HCT116 (cell line): Measurements from ENCODE around the gene RHOH. TPM values are rescaled to one million over a fixed set of nuclear protein-coding genes. Genes with fewer than 3 reads are reported as not detected.
A peak's percentile ranks its signal among the peaks of the same experiment; 100 is the strongest.

Experiments
- ATAC-seq: fragments of 200-7000 bp; cut with Tn5 transposase; 2 replicates; pipeline ENCODE4 v1.9.1; 2020; ENCODE audit warnings: mild to moderate bottlenecking, moderate library complexity
- BruUV-seq: library from RNA; stranded (reverse); fragments of 400-500 nt; replicated peaks from 2 replicates; lab custom pipeline; 2021; lab: Mats Ljungman, UMichigan
- CTCF ChIA-PET: fragments of 300-600 bp; sonication (Branson Sonifier 250); formaldehyde crosslinking; loops from one replicate; lab custom pipeline; 2021; ENCODE audit warnings: antibody characterized with exemption; lab: Charles Lee
- POLR2A ChIA-PET: fragments of 300-600, 350-600 bp; sonication (Branson Sonifier 250); formaldehyde crosslinking; loops from one replicate; lab custom pipeline; 2021; ENCODE audit warnings: antibody characterized with exemption; lab: Charles Lee
- RAD21 ChIA-PET, 2 experiments: fragments of 300-600 bp; sonication (Branson Sonifier 250); formaldehyde crosslinking; loops; one replicate each; lab custom pipeline; 2023; ENCODE audit warnings: low total read pairs in 2 of 2; ENCODE audit not compliant: uncharacterized antibody in 2 of 2, unreplicated experiment in 2 of 2, low non-redundant PET in 1 of 2; lab: Charles Lee
- DNase-seq: peaks from one replicate; pipeline ENCODE4 v3.0.0-alpha.2; 2010; ENCODE audit warnings: low read depth, low spot score
- H2AFZ ChIP-seq: fragments of 200-600 bp; shearing (Covaris generic), sonication (generic); 2 replicates; pipeline ENCODE4 v1.6.1; 2017; ENCODE audit warnings: low read depth, mixed run types, mixed read lengths, antibody characterized with exemption, low read length; ENCODE audit not compliant: poor library complexity, severe bottlenecking
- H3K27ac ChIP-seq: 2 replicates; pipeline ENCODE4 v1.5.1; 2012; ENCODE audit warnings: low read depth, low read length
- H3K27me3 ChIP-seq: fragments of 200-600 bp; sonication (generic); 2 replicates; pipeline ENCODE4 v1.6.1; 2016; ENCODE audit warnings: mixed run types, low read length, mixed read lengths; ENCODE audit not compliant: insufficient read depth
- H3K36me3 ChIP-seq, 2 experiments: fragments of 200-500 bp in 1 of 2; fragments of 200-600 bp in 1 of 2; sonication (Bioruptor generic) in 1 of 2; sonication (generic) in 1 of 2; 2 replicates each; pipeline versions ENCODE4 v1.5.1 to v1.6.1; 2014 to 2016; ENCODE audit warnings: low read length in 2 of 2, inconsistent platforms in 1 of 2, mixed read lengths in 1 of 2, mixed run types in 1 of 2; ENCODE audit not compliant: insufficient read depth in 2 of 2, control insufficient read depth in 1 of 2
- H3K4me1 ChIP-seq, 2 experiments: fragments of 200-600 bp in 1 of 2; sonication (generic) in 1 of 2; 2 replicates each; pipeline versions ENCODE4 v1.5.1 to v1.6.1; 2012 to 2017; ENCODE audit warnings: low read length in 2 of 2, inconsistent platforms in 1 of 2, mild to moderate bottlenecking in 1 of 2, mixed read lengths in 1 of 2, mixed run types in 1 of 2, moderate library complexity in 1 of 2; ENCODE audit not compliant: insufficient read depth in 2 of 2, control insufficient read depth in 1 of 2
- H3K4me2 ChIP-seq: fragments of 200-600 bp; sonication (generic); 2 replicates; pipeline ENCODE4 v1.6.1; 2017; ENCODE audit warnings: mixed run types, low read length, mixed read lengths
- H3K4me3 ChIP-seq, 2 experiments: fragments of 200-600 bp in 1 of 2; sonication (generic) in 1 of 2; replicated peaks in 1 of 2; 2 replicates each; pipeline ENCODE4 v1.5.1; 2011 to 2016; ENCODE audit warnings: low read length in 2 of 2, control low read depth in 1 of 2, low read depth in 1 of 2, mild to moderate bottlenecking in 1 of 2, mixed read lengths in 1 of 2, mixed run types in 1 of 2
- H3K79me2 ChIP-seq: fragments of 200-600 bp; sonication (generic); 2 replicates; pipeline ENCODE4 v1.6.1; 2017; ENCODE audit warnings: mild to moderate bottlenecking, mixed run types, low read length, moderate library complexity, mixed read lengths; ENCODE audit not compliant: insufficient read depth
- H3K9ac ChIP-seq: fragments of 200-600 bp; sonication (generic); 2 replicates; pipeline ENCODE4 v1.6.1; 2016; ENCODE audit warnings: low read length, mixed read lengths
- H3K9me2 ChIP-seq: fragments of 200-600 bp; sonication (generic), shearing (Covaris generic); 2 replicates; pipeline ENCODE4 v1.6.1; 2017; ENCODE audit warnings: mixed run types, mild to moderate bottlenecking, moderate library complexity; ENCODE audit not compliant: insufficient read depth
- H3K9me3 ChIP-seq, 2 experiments: fragments of 200-500 bp in 1 of 2; fragments of 200-600 bp in 1 of 2; sonication (Bioruptor generic) in 1 of 2; sonication (generic) in 1 of 2; 2 replicates each; pipeline ENCODE4 v1.6.1; 2014 to 2017; ENCODE audit warnings: low read length in 2 of 2, mixed read lengths in 2 of 2, inconsistent platforms in 1 of 2, low read depth in 1 of 2, mild to moderate bottlenecking in 1 of 2, mixed run types in 1 of 2, moderate library complexity in 1 of 2; ENCODE audit not compliant: control insufficient read depth in 1 of 2, insufficient read depth in 1 of 2
- H4K20me1 ChIP-seq: fragments of 200-600 bp; sonication (generic), shearing (Covaris generic); 2 replicates; pipeline ENCODE4 v1.6.1; 2017; ENCODE audit warnings: mixed run types, mild to moderate bottlenecking, moderate library complexity; ENCODE audit not compliant: insufficient read depth
- CBX3 ChIP-seq: IDR thresholded peaks from 2 replicates; pipeline ENCODE4 v1.6.1; 2012; ENCODE audit warnings: low read depth
- ELF1 ChIP-seq: IDR thresholded peaks from 2 replicates; pipeline ENCODE4 v1.6.1; 2012; ENCODE audit warnings: low read depth, borderline replicate concordance
- EZH2 ChIP-seq: fragments of 200-600 bp; sonication (generic); IDR thresholded peaks from 2 replicates; pipeline ENCODE4 v1.6.1; 2017; ENCODE audit warnings: antibody characterized with exemption, mixed run types
- EZH2phosphoT487 ChIP-seq: fragments of 200-600 bp; IDR thresholded peaks from 2 replicates; pipeline ENCODE4 v1.6.1; 2018; ENCODE audit warnings: antibody characterized with exemption, borderline replicate concordance
- FOSL1 ChIP-seq: IDR thresholded peaks from 2 replicates; pipeline ENCODE4 v1.6.1; 2012; ENCODE audit warnings: low read depth
- JUND ChIP-seq: IDR thresholded peaks from 2 replicates; pipeline ENCODE4 v1.6.1; 2012
- POLR2A ChIP-seq: IDR thresholded peaks from 2 replicates; pipeline ENCODE4 v1.7.0; 2011; ENCODE audit warnings: borderline replicate concordance; ENCODE audit not compliant: insufficient read depth, insufficient read length; ENCODE audit errors: extremely low read depth
- POLR2AphosphoS5 ChIP-seq: IDR thresholded peaks from 2 replicates; pipeline ENCODE4 v1.6.1; 2011; ENCODE audit warnings: mild to moderate bottlenecking, low read depth, low read length, moderate library complexity
- REST ChIP-seq: IDR thresholded peaks from 2 replicates; pipeline ENCODE4 v1.6.1; 2012; ENCODE audit warnings: low read depth
- SRF ChIP-seq: IDR thresholded peaks from 2 replicates; pipeline ENCODE4 v1.6.1; 2012; ENCODE audit warnings: low read depth
- ZBTB33 ChIP-seq: IDR thresholded peaks from 2 replicates; pipeline ENCODE4 v1.6.1; 2011; ENCODE audit warnings: mild to moderate bottlenecking, low read length, moderate library complexity; ENCODE audit not compliant: insufficient replicate concordance; ENCODE audit errors: extremely low read depth
- ZFX ChIP-seq: fragments of 450-650 bp; IDR thresholded peaks from 2 replicates; pipeline ENCODE4 v1.6.1; 2017
- intact Hi-C: fragments of 100-400 bp; cut with micrococcal nuclease; formaldehyde crosslinking; loops from 2 replicates; pipeline ENCODE4 v1.10.0; 2022
- total RNA-seq: library from RNA; stranded (reverse); gene quantifications from one replicate; pipeline ENCODE4 v1.2.1, GENCODE V29; 2021; ENCODE audit not compliant: unreplicated experiment

RHOH gene
- total RNA-seq, 1 experiment from 2014 or later: 0.74 TPM

GRCh38 chr4:40247350-40247749 is 50.5 kb downstream of the RHOH start:
- ATAC-seq (no peak), DNase-seq (no peak)
- no peak overlapping the region for H2AFZ ChIP-seq
- H3K9me3 ChIP-seq: no peaks in the 10 kb centered on the region
- ChIA-PET CTCF (no interaction called here), RAD21 (no interaction called here), POLR2A (no interaction called here)
- no peak overlapping the region for H3K27ac ChIP-seq
- H3K9me2 ChIP-seq: no peaks in the 10 kb centered on the region
- H3K36me3 ChIP-seq: no peaks in the 10 kb centered on the region
- TF ChIP-seq ZFX (0 out of 2 replicates have a peak, but pooled peaks have one; percentile 7), ZBTB33 (no peak)
- intact Hi-C loops: no loop called here
- H3K9ac ChIP-seq: no peak overlapping the region
- no peaks in the 10 kb centered on the region for H4K20me1 ChIP-seq
- H3K79me2 ChIP-seq: no peaks in the 10 kb centered on the region
- no peak overlapping the region for H3K4me2 ChIP-seq
- BruUV-seq: no TSS peak
- no peak overlapping the region for H3K4me3 ChIP-seq
- no peaks in the 10 kb centered on the region for H3K27me3 ChIP-seq
- H3K4me1 ChIP-seq: peaks cover 5 to 50% of the 10 kb centered on the region in 2 experiments; a peak in 3 of 4 replicates

GRCh38 chr4:40251366-40251765 is 54.5 kb downstream of the RHOH start:
- ChIA-PET RAD21 (no interaction called here), CTCF (no interaction called here)
- H3K9me2 ChIP-seq: no peaks in the 10 kb centered on the region
- TF ChIP-seq JUND: peak; percentile 93
- TF ChIP-seq POLR2A: no peak
- TF ChIP-seq ELF1: no peak
- TF ChIP-seq ZFX: no peak
- TF ChIP-seq EZH2phosphoT487: no peak
- TF ChIP-seq CBX3: peak; percentile 93
- TF ChIP-seq ZBTB33: no peak
- no peak for TF ChIP-seq EZH2
- peak; percentile 58; the same call in 1 of the 2 replicates for TF ChIP-seq SRF
- peak; percentile 33; the same call in 1 of the 2 replicates for TF ChIP-seq POLR2AphosphoS5
- TF ChIP-seq REST: no peak
- TF ChIP-seq FOSL1: peak; percentile 97

More at GRCh38 chr4:40251366-40251765, 54.5 kb downstream of the RHOH start:
- Histone ChIP-seq H3K79me2 (no peaks in the 10 kb centered on the region), H3K9me3 (no peaks in the 10 kb centered on the region), H3K4me2 (peak overlapping the region; percentile 78), H4K20me1 (no peaks in the 10 kb centered on the region), H3K27ac (peak overlapping the region; percentile 71), H3K27me3 (no peaks in the 10 kb centered on the region), H3K9ac (peak overlapping the region; percentile 54; the same call in 1 of the 2 replicates), H3K36me3 (no peaks in the 10 kb centered on the region), H3K4me3 (peak overlapping the region in 1 of 2 experiments; percentile 22; a peak in 1 of 4 replicates), H3K4me1 (peaks cover 27 to 76% of the 10 kb centered on the region in 2 experiments), H2AFZ (peak overlapping the region; percentile 79)
- ATAC-seq (peak; percentile 53), DNase-seq (peak; percentile 92)
- intact Hi-C loops: loop anchor here (5.0 kb wide), 1 partner anchor 194 kb away; the partner anchor contains the start of gene N4BP2
- no TSS peak for BruUV-seq
- POLR2A ChIA-PET: interaction anchor here (0.9 to 1.6 kb wide), 2 partner anchors 11 to 194 kb away, joined by 3 to 4 read pairs; no protein-coding TSS in a partner anchor
